GM23248 (cell line): Measurements from ENCODE around the gene TPRX2.
"Not testable (repeated sequence)": the region's sequence is repeated elsewhere in the genome, so short reads cannot be mapped to it uniquely, and the experiment has no call there.

Experiments used
- EZH2 ChIP-seq: fragments of 200-600 bp; sonication (generic); IDR thresholded peaks from 2 replicates; pipeline ENCODE4 v1.6.1; 2018; ENCODE audit warnings: antibody characterized with exemption, mild to moderate bottlenecking; ENCODE audit not compliant: insufficient read depth, poor library complexity, severe bottlenecking
- EZH2phosphoT487 ChIP-seq: fragments of 200-600 bp; sonication (generic); IDR thresholded peaks from 2 replicates; pipeline ENCODE4 v1.6.1; 2018; ENCODE audit warnings: antibody characterized with exemption, moderate library complexity, mild to moderate bottlenecking, low read depth; ENCODE audit not compliant: insufficient read depth

GRCh38 chr19:47858231-47858630, 804 bp upstream of the TPRX2 start:
- TF ChIP-seq EZH2, EZH2phosphoT487: not testable (repeated sequence)
